H1 (cell line): ENCODE data around the gene COL11A1. TPM values are rescaled to one million over a fixed set of nuclear protein-coding genes. Genes with fewer than 3 reads are reported as not detected.

ENCODE experiments used
- CTCF ChIA-PET: fragments of 300-600 bp; sonication (Branson Sonifier 250); formaldehyde crosslinking; loops from one replicate; lab custom pipeline; 2021; ENCODE audit not compliant: partially characterized antibody; lab: Charles Lee
- POLR2A ChIA-PET: fragments of 300-600 bp; sonication (Branson Sonifier 250); formaldehyde crosslinking; loops from one replicate; lab custom pipeline; 2021; ENCODE audit warnings: inconsistent platforms; ENCODE audit not compliant: partially characterized antibody; lab: Charles Lee
- DNase-seq, 2 experiments: peaks; one replicate each; pipeline versions ENCODE4 v3.0.0 to v3.0.0-alpha.2; 2010 to 2022; ENCODE audit warnings: low spot score in 2 of 2, low read depth in 1 of 2, mixed read lengths in 1 of 2
- FAIRE-seq: peaks from 2 replicates; lab custom pipeline; 2011; peaks lifted over from hg19 to GRCh38; lab: Jason Lieb, UNC
- H2AFZ ChIP-seq: 2 replicates; pipeline ENCODE4 v1.8.1; 2012; ENCODE audit warnings: low read length, inconsistent platforms
- H2AK5ac ChIP-seq: 2 replicates; pipeline ENCODE4 v1.6.1; 2013; ENCODE audit warnings: low read depth, low read length
- H2BK120ac ChIP-seq: replicated peaks from 2 replicates; pipeline ENCODE3; 2013; ENCODE audit warnings: low read depth, low read length, inconsistent platforms
- H2BK12ac ChIP-seq: 2 replicates; pipeline ENCODE4 v1.6.1; 2013; ENCODE audit warnings: low read depth, low read length
- H2BK15ac ChIP-seq: 2 replicates; pipeline ENCODE4 v1.6.1; 2013; ENCODE audit warnings: low read length
- H2BK20ac ChIP-seq: 2 replicates; pipeline ENCODE4 v1.6.1; 2013; ENCODE audit warnings: low read length
- H2BK5ac ChIP-seq: 2 replicates; pipeline ENCODE4 v1.6.1; 2013; ENCODE audit warnings: low read depth, low read length
- H3K14ac ChIP-seq: 2 replicates; pipeline ENCODE4 v1.6.1; 2013; ENCODE audit warnings: inconsistent platforms; ENCODE audit not compliant: insufficient read length
- H3K18ac ChIP-seq: 2 replicates; pipeline ENCODE4 v1.6.1; 2013; ENCODE audit warnings: low read length; ENCODE audit errors: extremely low read depth
- H3K23ac ChIP-seq: 2 replicates; pipeline ENCODE4 v1.6.1; 2013; ENCODE audit warnings: inconsistent platforms; ENCODE audit not compliant: insufficient read length
- H3K23me2 ChIP-seq: 2 replicates; pipeline ENCODE4 v1.6.1; 2013; ENCODE audit warnings: low read depth, low read length
- H3K27ac ChIP-seq: 2 replicates; pipeline ENCODE4 v1.6.1; 2011; ENCODE audit warnings: low read depth, low read length, inconsistent platforms
- H3K27me3 ChIP-seq, 4 experiments: replicated peaks in 1 of 4; 1 replicate in 1 of 4; 2 replicates in 3 of 4; pipeline versions ENCODE4 v1.6.1 to v1.8.1; 2011 to 2013; ENCODE audit warnings: low read length in 3 of 4, mild to moderate bottlenecking in 3 of 4, inconsistent platforms in 2 of 4, mixed read lengths in 2 of 4, moderate library complexity in 1 of 4; ENCODE audit not compliant: control insufficient read depth in 3 of 4, insufficient read depth in 3 of 4; ENCODE audit errors: extremely low read depth in 1 of 4
- H3K36me3 ChIP-seq, 4 experiments: 2 replicates each; pipeline versions ENCODE4 v1.6.1 to v1.8.1; 2011 to 2013; ENCODE audit warnings: mild to moderate bottlenecking in 4 of 4, low read length in 3 of 4, moderate library complexity in 2 of 4, control low read depth in 1 of 4, inconsistent platforms in 1 of 4; ENCODE audit not compliant: insufficient read depth in 4 of 4, control insufficient read depth in 2 of 4
- H3K4ac ChIP-seq: replicated peaks from 2 replicates; pipeline ENCODE3; 2013; ENCODE audit warnings: low read length, low read depth, mixed read lengths, inconsistent platforms; ENCODE audit not compliant: insufficient read length
- H3K4me1 ChIP-seq, 4 experiments: replicated peaks in 1 of 4; 1 replicate in 1 of 4; 2 replicates in 3 of 4; pipeline versions ENCODE4 v1.6.1 to v1.8.1; 2011 to 2013; ENCODE audit warnings: low read length in 3 of 4, inconsistent platforms in 2 of 4, mixed read lengths in 1 of 4; ENCODE audit not compliant: insufficient read depth in 4 of 4, control insufficient read depth in 3 of 4
- H3K4me2 ChIP-seq, 2 experiments: 2 replicates each; pipeline versions ENCODE4 v1.6.1 to v1.8.1; 2011 to 2013; ENCODE audit warnings: low read depth in 2 of 2, low read length in 2 of 2, control low read depth in 1 of 2, inconsistent platforms in 1 of 2, mild to moderate bottlenecking in 1 of 2; ENCODE audit not compliant: insufficient read depth in 1 of 2
- H3K4me3 ChIP-seq, 4 experiments: fragments of 200-600, 300-600 bp in 1 of 4; sonication (generic), shearing (Covaris generic), sonication (Bioruptor Twin) in 1 of 4; 2 replicates each; pipeline versions ENCODE4 v1.5.1 to v1.8.1; 2011 to 2016; ENCODE audit warnings: low read length in 4 of 4, low read depth in 3 of 4, control low read depth in 2 of 4, inconsistent platforms in 2 of 4, mild to moderate bottlenecking in 2 of 4, mixed read lengths in 1 of 4, moderate library complexity in 1 of 4; ENCODE audit not compliant: insufficient read depth in 2 of 4; ENCODE audit errors: extremely low read depth in 1 of 4
- H3K56ac ChIP-seq: replicated peaks from 2 replicates; pipeline ENCODE3; 2013; ENCODE audit warnings: low read depth, mild to moderate bottlenecking, mixed read lengths, low read length, inconsistent platforms; ENCODE audit not compliant: insufficient read length
- H3K79me1 ChIP-seq: 2 replicates; pipeline ENCODE4 v1.6.1; 2013; ENCODE audit warnings: low read depth, low read length, control low read depth
- H3K79me2 ChIP-seq, 2 experiments: 2 replicates each; pipeline versions ENCODE4 v1.6.1 to v1.8.1; 2012 to 2013; ENCODE audit warnings: low read length in 2 of 2, mild to moderate bottlenecking in 2 of 2, inconsistent platforms in 1 of 2; ENCODE audit not compliant: insufficient read depth in 2 of 2, control insufficient read depth in 1 of 2
- H3K9ac ChIP-seq, 4 experiments: replicated peaks in 1 of 4; 1 replicate in 1 of 4; 2 replicates in 3 of 4; pipeline versions ENCODE4 v1.6.1 to v1.8.1; 2011 to 2013; ENCODE audit warnings: low read depth in 3 of 4, low read length in 3 of 4, control low read depth in 2 of 4, mild to moderate bottlenecking in 2 of 4, moderate library complexity in 2 of 4, inconsistent platforms in 1 of 4; ENCODE audit errors: extremely low read depth in 1 of 4
- H3K9me3 ChIP-seq, 2 experiments: 2 replicates each; pipeline versions ENCODE4 v1.6.1 to v1.8.1; 2012 to 2013; ENCODE audit warnings: mild to moderate bottlenecking in 2 of 2, moderate library complexity in 2 of 2, control low read depth in 1 of 2, inconsistent platforms in 1 of 2, low read depth in 1 of 2, low read length in 1 of 2, mixed read lengths in 1 of 2; ENCODE audit not compliant: insufficient read depth in 2 of 2
- H4K20me1 ChIP-seq, 2 experiments: replicated peaks in 1 of 2; 2 replicates each; pipeline versions ENCODE3 to v1.8.1; 2011 to 2013; ENCODE audit warnings: inconsistent platforms in 2 of 2, low read length in 2 of 2, mild to moderate bottlenecking in 1 of 2; ENCODE audit not compliant: insufficient read depth in 2 of 2, control insufficient read depth in 1 of 2
- H4K5ac ChIP-seq: 2 replicates; pipeline ENCODE4 v1.6.1; 2013; ENCODE audit warnings: low read length, low read depth, mixed read lengths, inconsistent platforms; ENCODE audit not compliant: insufficient read length
- H4K8ac ChIP-seq: 2 replicates; pipeline ENCODE4 v1.8.0; 2013; ENCODE audit warnings: mild to moderate bottlenecking, moderate library complexity, low read length, inconsistent platforms; ENCODE audit not compliant: insufficient read depth; ENCODE audit errors: extremely low read depth
- H4K91ac ChIP-seq: replicated peaks from 2 replicates; pipeline ENCODE3; 2013; ENCODE audit warnings: low read length, mixed read lengths, inconsistent platforms; ENCODE audit not compliant: insufficient read length
- EGR1 ChIP-seq: IDR thresholded peaks from 2 replicates; pipeline ENCODE4 v1.6.1; 2011; ENCODE audit warnings: low read depth, low read length, borderline replicate concordance
- HDAC6 ChIP-seq: IDR thresholded peaks from one replicate; pipeline ENCODE4 v1.7.1; 2012; ENCODE audit warnings: low read depth, mild to moderate bottlenecking, inconsistent platforms, low read length, moderate library complexity
- SUZ12 ChIP-seq: fragments of 200-600 bp; sonication (generic); IDR thresholded peaks from 2 replicates; pipeline ENCODE4 v1.6.1; 2012; ENCODE audit warnings: mild to moderate bottlenecking, inconsistent platforms, low read length, moderate library complexity, mixed read lengths
- WGBS, 2 experiments: shearing (Covaris generic) in 1 of 2; methylation state at CpG; one replicate each; pipeline versions ENCODE4 v1.1.6 to v1.1.7; 2013 to 2015; ENCODE audit warnings: low lambda C conversion rate in 2 of 2, mixed read lengths in 2 of 2, inconsistent platforms in 1 of 2, low coverage in 1 of 2, missing lambda C conversion rate in 1 of 2; ENCODE audit not compliant: insufficient replicate concordance in 2 of 2, insufficient coverage in 1 of 2, insufficient read length in 1 of 2; ENCODE audit errors: extremely low coverage in 1 of 2, missing lambda C conversion rate in 1 of 2; 5-methylcytosine and 5-hydroxymethylcytosine counted together
- polyA plus RNA-seq, 7 experiments: library from polyadenylated mRNA; depleted of rRNA in 3 of 7; stranded (reverse) in 5 of 7; unstranded in 2 of 7; fragments of >200 nt in 5 of 7; fragments of 200-250 nt in 2 of 7; gene quantifications; 1 replicate in 5 of 7; 2 replicates in 1 of 7; 4 replicates in 1 of 7; pipeline versions ENCODE4 v1.2.1 to v1.2.3, GENCODE V29; 2011 to 2013; ENCODE audit warnings: missing spikeins in 2 of 7, mixed read lengths in 2 of 7
- total RNA-seq: library from RNA; stranded (reverse); fragmentation: NEBNext Ultra II Directional; extraction: Animal tissue kit (Norgen Biotek cat#: 25700); gene quantifications from 2 replicates; pipeline ENCODE4 v1.2.1, GENCODE V29; 2021

COL11A1 gene
- total and polyA plus RNA-seq, 2 of the 8 experiments (the other 6 are each of a cell fraction or from before 2014, with no cell fraction given): 4.0 to 27.9 TPM

DNA sequence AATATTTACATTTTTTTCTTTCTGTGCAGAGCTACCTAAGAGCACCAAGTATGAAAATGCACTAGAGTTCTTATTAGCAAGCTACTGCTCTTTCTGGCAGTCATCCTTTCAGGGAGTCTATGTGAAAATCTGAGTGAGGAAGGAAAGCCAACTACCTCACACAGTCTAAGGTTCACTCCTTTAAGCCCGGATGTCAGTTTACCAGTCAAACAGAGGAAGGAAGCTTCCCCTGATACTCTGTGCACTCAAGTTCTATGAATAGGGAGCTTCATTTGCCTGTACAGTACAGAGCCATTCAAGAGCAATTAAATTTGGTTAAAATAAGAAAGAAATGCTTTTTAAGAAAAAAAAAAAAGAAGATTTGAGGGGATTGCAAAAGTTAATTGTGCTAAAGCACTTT is 6.9 kb downstream of the COL11A1 start:
- Histone ChIP-seq H4K91ac (no peak overlapping the region), H3K4me3 (no peak overlapping the region), H3K23ac (no peak overlapping the region), H3K9ac (no peak overlapping the region), H3K79me1 (no peaks in the 10 kb centered on the region), H2AFZ (no peak overlapping the region), H3K4ac (no peak overlapping the region), H3K27ac (no peak overlapping the region), H3K36me3 (no peaks in the 10 kb centered on the region), H3K56ac (no peak overlapping the region), H3K4me2 (no peak overlapping the region), H3K27me3 (no peaks in the 10 kb centered on the region), H2BK5ac (no peak overlapping the region), H3K79me2 (no peaks in the 10 kb centered on the region), H4K20me1 (no peaks in the 10 kb centered on the region), H3K14ac (no peak overlapping the region), H3K9me3 (no peaks in the 10 kb centered on the region), H3K23me2 (no peaks in the 10 kb centered on the region), H2BK20ac (no peak overlapping the region), H3K18ac (no peak overlapping the region), H2BK12ac (no peak overlapping the region), H4K8ac (no peak overlapping the region), H4K5ac (no peak overlapping the region), H2BK120ac (no peak overlapping the region), H2AK5ac (no peak overlapping the region), H2BK15ac (no peak overlapping the region), H3K4me1 (no peaks in the 10 kb centered on the region)
- no peak for FAIRE-seq
- DNase-seq: no peak
- POLR2A ChIA-PET: no interaction called here
- CTCF ChIA-PET: interaction anchor here (0.6 to 1.6 kb wide), 5 partner anchors 19 to 1585 kb away, joined by 3 to 5 read pairs (median 4); no protein-coding TSS in a partner anchor
- 73% methylated on average over 1 of the region's 1 CpG; no CpG with 5 or more reads in 1 of the 2 experiments for WGBS, 2 experiments
- TF ChIP-seq SUZ12 (no peak), HDAC6 (no peak), EGR1 (no peak)
